Activated T-cell treated with anti-CD3 and anti-CD28 coated beads, Interleukin-2, amount 50 U/mL, for 24 hours (primary cell): Measurements from ENCODE around the gene PRPF6.

ENCODE experiments used
- DNase-seq: peaks from one replicate; pipeline ENCODE4 v3.0.0-alpha.2; 2020
- H3K27ac Mint-ChIP-seq: 2 replicates; pipeline ENCODE4 v1.8.0; 2020; ENCODE audit warnings: mild to moderate bottlenecking, mixed read lengths
- H3K27me3 Mint-ChIP-seq: 2 replicates; pipeline ENCODE4 v1.8.0; 2020; ENCODE audit warnings: mixed read lengths
- H3K36me3 Mint-ChIP-seq: 2 replicates; pipeline ENCODE4 v1.8.0; 2020; ENCODE audit warnings: low read depth, mixed read lengths
- H3K4me1 Mint-ChIP-seq: 2 replicates; pipeline ENCODE4 v1.8.0; 2020; ENCODE audit warnings: low read depth, mixed read lengths
- H3K4me3 Mint-ChIP-seq: 2 replicates; pipeline ENCODE4 v1.8.0; 2020; ENCODE audit warnings: mild to moderate bottlenecking, moderate library complexity, mixed read lengths
- H3K9me3 Mint-ChIP-seq: 2 replicates; pipeline ENCODE4 v1.8.0; 2020; ENCODE audit warnings: mixed read lengths

Gene PRPF6

DNA sequence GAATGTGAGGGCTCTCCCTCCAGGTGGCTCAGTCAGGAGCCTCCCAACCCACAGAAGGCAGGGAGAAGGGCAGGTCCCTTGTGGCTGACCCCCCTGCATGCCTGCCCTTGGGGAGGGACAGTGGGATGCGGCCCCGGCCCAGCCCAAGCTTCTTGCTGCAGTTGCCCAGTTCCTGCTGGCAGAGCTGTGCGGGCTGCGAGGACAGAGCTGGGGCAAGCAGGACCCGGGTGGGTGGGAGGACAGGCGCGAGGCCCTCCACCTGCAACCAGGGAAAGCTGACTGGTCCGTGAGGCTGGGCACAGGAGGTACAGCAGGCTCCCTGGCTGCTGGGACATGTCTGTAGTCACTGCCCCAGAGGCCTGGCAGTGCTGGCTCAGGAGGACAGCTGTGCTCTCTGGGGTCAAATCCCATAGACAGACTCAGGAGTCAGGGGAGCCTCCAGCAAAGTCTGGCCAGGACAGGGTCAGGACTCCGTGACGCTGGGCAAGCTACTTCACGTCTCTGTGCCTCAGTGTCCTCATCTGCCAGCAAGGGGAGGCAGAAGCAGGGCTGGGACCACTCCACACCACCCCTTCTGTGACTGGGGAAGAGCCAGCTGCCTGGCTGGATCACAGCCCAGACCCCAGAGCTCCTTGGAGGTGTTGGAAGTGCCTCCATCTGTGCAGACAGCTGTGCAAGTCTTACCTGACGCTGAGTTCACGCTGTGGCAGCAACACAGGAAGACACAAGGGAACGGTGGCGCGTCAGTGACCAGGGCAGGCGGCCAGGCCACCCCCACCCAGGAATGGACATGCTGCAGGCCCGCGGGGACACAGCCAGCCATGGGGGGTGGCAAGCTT lies 37.7 kb upstream of the PRPF6 start:
- no peaks in the 10 kb centered on the region for H3K9me3 Mint-ChIP-seq

DNA sequence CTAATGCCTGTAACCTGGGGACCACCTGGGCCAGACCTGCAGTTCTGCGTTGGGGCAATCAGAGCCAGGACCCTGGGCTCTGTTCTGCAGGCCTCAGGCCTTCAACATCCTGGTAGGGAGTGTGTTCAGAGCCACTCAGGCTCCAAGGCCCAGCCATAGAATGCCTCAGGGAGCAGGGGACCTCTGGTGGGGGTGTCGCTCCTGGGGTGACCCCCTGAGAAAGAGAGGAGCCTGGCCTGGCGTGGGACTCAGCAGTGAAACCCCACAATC lies 37.2 kb upstream of the PRPF6 start:
- no peak overlapping the region for H3K27ac Mint-ChIP-seq

More for the DNA sequence above, 37.7 kb upstream of the PRPF6 start:
- Mint-ChIP-seq H3K36me3 (peaks cover 46% of the 10 kb centered on the region), H3K4me1 (peaks cover 29% of the 10 kb centered on the region), H3K27ac (peak overlapping the region; percentile 84), H3K27me3 (no peaks in the 10 kb centered on the region), H3K4me3 (no peak overlapping the region)
- no peak for DNase-seq

DNA sequence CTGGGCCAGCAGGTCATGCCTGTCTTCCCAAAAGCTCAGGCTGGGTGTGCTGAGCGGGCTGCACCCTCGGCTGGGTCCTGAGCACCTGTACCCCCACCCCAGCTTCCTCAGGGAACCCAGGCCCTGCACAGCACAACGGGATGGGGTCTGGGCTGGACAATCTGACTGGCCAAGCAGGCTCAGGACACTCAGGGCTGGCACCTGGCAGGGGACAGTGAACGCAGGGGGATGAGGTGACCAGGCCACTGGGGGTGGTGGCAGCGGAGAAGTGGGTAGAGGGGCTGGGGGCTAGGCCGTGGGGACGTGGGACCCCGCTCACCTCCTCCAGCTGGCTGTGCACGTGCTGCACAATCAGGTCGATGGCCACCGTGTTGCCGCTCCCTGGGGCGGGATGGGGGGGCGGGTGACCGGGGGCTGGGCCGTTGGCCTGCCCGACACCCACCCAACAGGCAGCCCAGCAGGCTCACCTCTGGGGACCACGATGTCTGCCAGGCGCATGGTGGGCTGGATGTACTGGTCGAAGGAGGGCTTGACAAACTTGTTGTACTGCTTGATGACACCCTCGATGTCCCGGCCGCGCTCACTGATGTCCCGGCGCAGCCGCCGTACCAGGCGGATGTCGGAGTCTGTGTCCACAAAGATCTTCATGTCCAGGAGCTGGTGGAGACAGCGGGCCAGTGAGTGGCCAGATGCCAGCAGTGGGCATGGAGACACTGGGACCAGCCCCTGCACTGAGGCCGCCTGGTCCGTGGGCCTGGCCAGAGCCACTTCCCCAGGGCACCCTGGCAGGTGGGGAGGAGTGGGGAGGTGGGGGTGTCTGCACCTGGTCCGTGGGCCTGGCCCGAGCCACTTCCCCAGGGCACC lies 36.6 kb upstream of the PRPF6 start:
- Mint-ChIP-seq H3K4me3 (no peak overlapping the region), H3K27ac (peak overlapping the region; percentile 57), H3K4me1 (peaks cover 39% of the 10 kb centered on the region), H3K9me3 (no peaks in the 10 kb centered on the region), H3K36me3 (peaks cover 46% of the 10 kb centered on the region), H3K27me3 (no peaks in the 10 kb centered on the region)
- DNase-seq, result no peak

More for the DNA sequence above, 37.2 kb upstream of the PRPF6 start:
- Mint-ChIP-seq H3K27me3 (no peaks in the 10 kb centered on the region), H3K9me3 (no peaks in the 10 kb centered on the region), H3K4me1 (peaks cover 34% of the 10 kb centered on the region), H3K4me3 (no peak overlapping the region), H3K36me3 (peaks cover 46% of the 10 kb centered on the region)
- DNase-seq, result no peak

DNA sequence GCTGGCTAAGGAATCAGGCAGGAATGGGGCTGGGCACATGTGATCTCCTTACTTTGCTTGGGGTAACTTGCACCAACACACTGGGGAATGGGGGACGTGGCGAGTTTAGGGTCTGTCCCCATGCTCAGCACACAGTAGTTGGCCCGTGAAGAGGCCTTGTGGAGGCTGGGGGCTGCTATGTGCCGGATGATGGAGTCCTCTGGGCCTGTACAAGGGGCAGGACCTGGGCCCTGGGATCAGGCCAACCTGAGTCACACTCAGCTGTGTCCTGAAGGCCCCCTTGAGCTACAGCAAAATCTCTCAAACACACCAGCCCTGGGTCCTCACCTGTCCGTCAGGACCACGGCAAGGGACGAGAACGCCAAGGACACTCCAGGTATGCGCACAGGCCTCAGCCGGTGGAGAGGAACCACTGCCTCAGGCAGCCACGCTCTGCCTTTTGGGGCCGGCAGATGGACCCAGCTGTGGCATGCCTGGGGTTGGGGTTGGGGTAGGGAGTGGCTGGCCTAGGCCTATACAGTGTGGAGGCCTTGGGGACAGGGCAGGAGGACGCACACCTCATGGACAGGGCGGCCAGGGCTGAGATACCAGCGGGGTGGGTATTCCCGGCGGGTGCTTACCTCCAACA lies 35.8 kb upstream of the PRPF6 start:
- Mint-ChIP-seq H3K4me3 (no peak overlapping the region), H3K27ac (peak overlapping the region; percentile 18), H3K9me3 (no peaks in the 10 kb centered on the region), H3K27me3 (no peaks in the 10 kb centered on the region), H3K4me1 (peaks cover 47% of the 10 kb centered on the region), H3K36me3 (peaks cover 44% of the 10 kb centered on the region)
- no peak for DNase-seq

GRCh38 chr20:63945921-63946920 lies 34.7 kb upstream of the PRPF6 start:
- Mint-ChIP-seq H3K9me3 (no peaks in the 10 kb centered on the region), H3K27ac (peak overlapping the region; percentile 62), H3K36me3 (peaks cover 33% of the 10 kb centered on the region), H3K4me3 (no peak overlapping the region), H3K4me1 (peaks cover 47% of the 10 kb centered on the region), H3K27me3 (no peaks in the 10 kb centered on the region)
- DNase-seq, result no peak

- peaks cover 47% of the 10 kb centered on the region for H3K4me1 Mint-ChIP-seq
- H3K9me3 Mint-ChIP-seq, result no peaks in the 10 kb centered on the region
- H3K4me3 Mint-ChIP-seq, result no peak overlapping the region
- H3K36me3 Mint-ChIP-seq, result peaks cover 32% of the 10 kb centered on the region
- H3K27ac Mint-ChIP-seq, result peak overlapping the region; percentile 90
- no peaks in the 10 kb centered on the region for H3K27me3 Mint-ChIP-seq
- no peak for DNase-seq
Observed at GRCh38 chr20:63946986-63947637, 33.8 kb upstream of the PRPF6 start.

DNA sequence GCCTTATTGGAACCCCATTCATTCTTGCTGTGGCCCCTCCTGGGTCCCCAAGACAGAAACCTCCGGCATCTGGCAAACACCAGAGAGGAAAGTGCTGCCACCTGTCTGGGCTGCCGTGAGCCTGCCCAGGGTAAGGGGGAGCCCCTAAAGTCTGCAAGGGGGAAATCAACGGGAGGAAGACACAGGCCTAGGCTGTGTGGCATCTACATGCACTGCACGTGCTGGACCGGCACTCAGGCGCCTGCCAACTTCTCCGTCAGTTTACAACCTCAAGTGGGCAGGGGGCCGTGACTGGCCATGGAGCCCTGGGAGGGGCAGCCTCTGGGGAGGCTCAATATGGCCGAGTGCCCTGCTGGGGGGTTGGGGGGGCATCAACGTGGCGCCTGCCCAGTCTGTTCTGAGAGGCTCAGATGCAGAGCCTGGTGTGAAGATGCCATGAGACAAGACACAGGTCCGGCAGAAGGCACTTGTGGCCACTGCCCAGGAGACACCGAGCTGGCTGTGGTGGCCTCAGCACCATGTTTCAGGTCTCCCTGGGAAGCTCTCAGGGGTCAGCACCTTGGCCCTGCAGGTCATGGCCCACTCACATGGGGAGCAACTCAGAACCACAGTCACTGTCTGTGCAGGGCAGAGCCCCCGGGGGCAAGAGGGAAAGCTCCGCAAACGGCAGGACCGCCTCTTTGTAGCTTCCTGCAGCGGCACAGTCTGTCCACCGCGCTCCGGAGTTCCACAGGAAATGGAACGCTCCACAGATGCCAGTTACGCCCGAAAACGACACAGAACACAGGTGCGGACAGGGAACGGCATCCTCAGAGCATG lies 33.1 kb upstream of the PRPF6 start:
- Mint-ChIP-seq H3K27ac (peak overlapping the region; percentile 90), H3K27me3 (no peaks in the 10 kb centered on the region), H3K9me3 (no peaks in the 10 kb centered on the region), H3K36me3 (peaks cover 29% of the 10 kb centered on the region), H3K4me3 (peak overlapping the region; percentile 58), H3K4me1 (peaks cover 48% of the 10 kb centered on the region)
- DNase-seq, result peak; percentile 59

DNA sequence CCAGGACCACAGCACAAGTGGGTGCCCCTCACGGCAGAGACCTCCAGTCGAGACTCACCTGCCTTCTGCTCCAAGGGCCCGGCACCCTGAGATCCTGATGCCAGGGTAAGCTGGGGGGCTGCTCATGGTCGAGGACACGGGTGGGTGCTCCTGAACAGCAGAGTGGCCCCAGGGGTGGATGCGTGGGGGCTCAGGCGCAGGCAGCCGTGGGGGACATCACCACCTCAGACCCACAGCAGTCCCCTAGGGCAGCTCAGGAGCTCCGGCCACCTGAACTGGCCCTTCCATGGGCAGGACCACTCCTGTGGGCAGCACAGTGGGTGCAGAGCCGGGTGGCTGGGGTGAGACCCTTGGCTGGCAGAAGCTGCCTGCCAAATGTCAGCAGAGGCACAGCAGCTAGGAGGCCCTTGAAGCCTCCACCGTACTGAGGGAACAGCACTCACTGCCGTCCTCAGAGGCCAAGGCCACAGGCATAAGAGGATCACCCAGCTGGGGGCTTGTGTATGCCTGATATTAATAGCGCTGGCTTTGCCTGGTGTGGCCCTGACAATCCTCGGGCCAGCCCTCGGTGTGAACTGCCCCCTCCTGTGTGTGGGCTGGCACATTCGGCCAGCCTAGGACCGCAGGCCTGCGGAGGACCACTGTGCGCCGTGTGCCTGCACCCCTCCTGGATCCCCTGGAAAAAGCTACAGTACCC lies 30.1 kb upstream of the PRPF6 start:
- Mint-ChIP-seq H3K4me3 (no peak overlapping the region), H3K4me1 (peaks cover 62% of the 10 kb centered on the region), H3K27me3 (no peaks in the 10 kb centered on the region), H3K9me3 (no peaks in the 10 kb centered on the region), H3K27ac (no peak overlapping the region), H3K36me3 (peaks cover 15% of the 10 kb centered on the region)
- DNase-seq, result no peak

DNA sequence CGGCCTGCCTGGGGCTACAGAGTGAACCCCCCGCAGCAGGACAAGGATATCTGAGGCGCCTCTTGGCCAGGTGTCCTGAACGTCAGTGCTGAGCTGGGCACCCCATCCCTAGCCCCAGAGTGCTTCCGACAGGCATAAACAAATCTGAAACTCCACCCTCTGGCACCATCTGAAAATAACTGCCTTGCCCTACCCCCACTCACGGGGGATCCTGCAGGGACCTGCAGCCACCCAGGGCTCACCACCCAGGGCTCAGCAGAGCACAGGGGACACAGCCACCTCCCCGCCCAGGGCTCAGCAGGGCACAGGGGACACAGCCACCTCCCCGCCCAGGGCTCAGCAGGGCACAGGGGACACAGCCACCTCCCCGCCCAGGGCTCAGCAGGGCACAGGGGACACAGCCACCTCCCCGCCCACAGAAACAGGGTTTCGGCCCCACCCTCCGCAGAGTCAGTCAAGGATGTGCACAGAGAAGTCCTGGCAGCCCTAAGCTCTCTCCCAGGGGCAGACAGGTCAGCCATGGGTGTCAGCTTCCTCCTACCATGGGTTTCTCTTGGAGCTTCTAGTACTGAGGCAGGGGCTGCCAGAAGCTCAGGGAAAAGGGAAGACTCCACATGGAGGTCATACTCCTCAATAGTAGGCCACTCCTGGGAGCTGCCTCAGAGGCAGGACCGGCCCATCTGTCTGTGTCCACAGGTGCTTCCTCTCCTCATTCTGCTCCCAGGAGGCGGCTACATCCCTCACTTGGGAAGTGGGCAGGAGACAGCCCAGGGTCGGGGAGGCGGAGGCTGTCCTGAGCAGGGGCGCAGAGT lies 29.3 kb upstream of the PRPF6 start:
- Mint-ChIP-seq H3K27ac (peak overlapping the region; percentile 57), H3K4me1 (peaks cover 64% of the 10 kb centered on the region), H3K4me3 (no peak overlapping the region), H3K27me3 (no peaks in the 10 kb centered on the region), H3K36me3 (peaks cover 14% of the 10 kb centered on the region), H3K9me3 (no peaks in the 10 kb centered on the region)
- DNase-seq, result no peak

DNA sequence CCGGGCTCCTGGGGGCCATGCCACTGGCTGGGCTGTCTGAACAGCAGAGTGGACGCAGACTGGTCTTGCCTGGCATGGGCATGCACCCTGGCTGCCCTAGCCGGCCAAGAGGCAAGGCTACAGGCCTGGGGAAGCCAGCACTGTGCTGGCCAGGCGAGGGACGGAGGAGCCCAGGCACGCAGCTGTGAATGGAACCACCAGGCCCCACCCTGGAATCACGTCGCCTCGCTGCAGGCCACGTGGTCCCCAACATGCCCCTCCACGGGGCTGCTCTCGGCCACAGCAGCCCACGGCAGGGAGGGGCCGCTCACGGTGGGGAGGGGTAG lies 28.8 kb upstream of the PRPF6 start:
- Mint-ChIP-seq H3K36me3 (peaks cover 11% of the 10 kb centered on the region), H3K4me1 (peaks cover 62% of the 10 kb centered on the region), H3K9me3 (no peaks in the 10 kb centered on the region), H3K4me3 (no peak overlapping the region), H3K27me3 (no peaks in the 10 kb centered on the region), H3K27ac (peak overlapping the region; percentile 57)
- DNase-seq, result no peak

GRCh38 chr20:63952769-63953168 lies 28.2 kb upstream of the PRPF6 start:
- H3K27me3 Mint-ChIP-seq, result no peaks in the 10 kb centered on the region
- no peaks in the 10 kb centered on the region for H3K9me3 Mint-ChIP-seq
- DNase-seq, result no peak
- peaks cover 62% of the 10 kb centered on the region for H3K4me1 Mint-ChIP-seq
- no peak overlapping the region for H3K4me3 Mint-ChIP-seq
- H3K27ac Mint-ChIP-seq, result peak overlapping the region; percentile 59
- peaks cover 11% of the 10 kb centered on the region for H3K36me3 Mint-ChIP-seq
